ENCODE data around the gene ESF1. TPM values are rescaled to one million over a fixed set of nuclear protein-coding genes. Genes with fewer than 3 reads are reported as not detected.
"Not testable (repeated sequence)": the region's sequence is repeated elsewhere in the genome, so short reads cannot be mapped to it uniquely, and the experiment has no call there.

ESF1 gene
- polyA plus RNA-seq, 1 donor: 13.7 TPM

DNA sequence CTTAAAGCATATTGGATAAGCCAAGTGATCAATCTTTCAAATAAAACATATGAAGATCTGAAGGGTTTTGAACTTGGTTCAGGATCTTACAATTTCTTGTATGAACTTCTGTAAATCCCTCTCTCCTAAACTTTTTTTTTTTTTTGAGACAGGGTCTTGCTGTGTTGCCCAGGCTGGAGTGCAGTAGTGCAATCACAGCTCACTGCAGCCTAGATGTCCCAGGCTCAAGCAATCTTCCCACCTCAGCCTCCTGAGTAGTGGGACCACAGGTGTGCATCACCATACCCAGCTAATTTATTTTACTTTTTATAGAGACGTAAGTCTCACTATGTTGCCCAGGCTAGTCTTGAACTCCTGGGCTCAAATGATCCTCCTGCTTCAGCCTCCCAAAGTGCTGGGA is 46.5 kb downstream of the ESF1 start:
- not testable (repeated sequence) for DNase-seq

DNA sequence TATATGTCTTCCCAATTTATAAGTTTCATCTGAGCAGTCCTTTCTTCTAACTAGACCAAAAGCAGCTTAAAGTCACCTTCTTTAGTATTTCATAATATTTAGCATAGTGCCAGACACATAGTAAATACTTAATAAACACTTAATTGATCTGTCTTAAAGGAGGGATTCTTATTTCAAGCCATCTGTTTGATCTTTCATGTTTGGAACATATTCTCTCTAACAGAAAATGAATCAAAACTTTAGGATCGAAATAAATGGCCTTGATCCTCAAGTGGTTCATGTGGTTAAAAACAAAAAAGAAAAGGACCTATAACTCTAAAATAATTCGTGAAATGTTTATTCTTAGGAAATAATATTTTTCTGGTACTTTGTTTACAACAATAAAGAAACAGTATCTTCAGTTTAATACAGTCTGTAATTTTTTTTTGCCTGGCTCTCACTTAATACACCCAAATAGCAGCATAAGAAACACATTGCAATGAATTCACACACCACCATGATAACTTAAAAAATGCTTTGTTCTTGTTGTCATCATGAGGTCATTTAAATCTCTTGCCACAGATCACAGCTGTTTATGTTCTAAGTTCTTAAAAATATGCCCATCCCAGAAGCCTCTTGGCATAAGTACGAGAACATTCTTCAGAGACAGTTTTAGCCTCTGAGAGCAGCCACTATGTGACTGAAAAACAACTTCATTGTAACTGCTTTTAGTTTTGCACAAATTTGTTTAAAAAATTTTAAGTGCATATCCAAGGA is 48.1 kb downstream of the ESF1 start:
- peak; percentile 18 for DNase-seq

DNA sequence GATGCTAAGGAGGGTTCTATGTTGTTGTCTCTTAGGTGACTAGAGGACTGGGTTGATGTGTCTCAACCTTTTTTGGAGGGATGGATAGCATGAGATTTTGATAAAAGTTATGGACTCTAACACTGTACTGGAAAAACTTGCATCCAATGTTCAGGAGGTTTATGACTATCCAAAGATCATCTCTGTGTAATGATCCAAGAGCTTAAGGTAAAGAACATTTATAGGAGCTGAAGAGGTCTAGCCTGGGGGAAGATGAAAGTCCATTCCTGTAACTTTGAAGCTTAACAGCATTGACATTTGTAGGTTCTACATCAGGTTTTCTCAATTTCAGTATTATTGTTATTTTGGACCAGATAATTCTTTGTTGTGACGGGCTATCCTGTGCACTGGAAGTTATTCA is 48.9 kb downstream of the ESF1 start:
- no peak for DNase-seq

DNA sequence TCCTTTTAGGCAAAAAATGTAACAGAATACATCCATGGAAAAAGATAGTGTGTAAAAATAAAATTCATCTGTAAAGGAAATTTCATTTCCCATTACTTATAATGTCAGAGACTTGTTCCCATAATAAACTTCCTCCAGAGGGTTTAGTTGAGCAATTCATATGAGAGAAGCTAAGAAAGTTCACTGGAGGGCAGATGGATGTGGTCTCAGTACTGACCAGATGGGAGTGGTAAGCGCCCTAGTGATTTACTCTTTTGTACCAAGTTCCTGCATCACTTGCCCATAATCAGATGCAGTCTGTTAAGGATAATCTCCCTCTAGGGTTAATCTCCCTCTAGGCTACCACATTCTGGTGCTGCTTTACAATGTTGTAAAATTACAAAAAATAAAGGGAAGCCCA is 61.7 kb downstream of the ESF1 start:
- no peak for DNase-seq

DNA sequence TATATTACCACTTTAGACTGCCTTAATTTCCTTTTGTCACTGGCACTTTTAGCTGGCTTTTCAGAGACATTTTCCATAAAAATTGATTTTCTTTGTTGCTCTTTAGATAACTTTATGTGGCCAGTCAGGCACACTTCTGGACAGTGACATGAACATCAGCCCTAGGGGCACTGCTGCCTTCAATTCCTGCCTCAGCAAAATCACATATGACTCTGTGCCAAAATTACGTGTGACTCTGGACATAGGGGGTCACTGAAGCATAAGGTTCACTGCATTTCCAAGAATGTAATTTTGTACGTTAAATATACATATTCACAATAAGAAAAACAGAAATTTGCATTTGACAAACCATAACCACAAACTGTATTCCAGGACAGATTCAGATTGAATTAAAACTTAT is 66.5 kb downstream of the ESF1 start:
- no peak for DNase-seq

DNA sequence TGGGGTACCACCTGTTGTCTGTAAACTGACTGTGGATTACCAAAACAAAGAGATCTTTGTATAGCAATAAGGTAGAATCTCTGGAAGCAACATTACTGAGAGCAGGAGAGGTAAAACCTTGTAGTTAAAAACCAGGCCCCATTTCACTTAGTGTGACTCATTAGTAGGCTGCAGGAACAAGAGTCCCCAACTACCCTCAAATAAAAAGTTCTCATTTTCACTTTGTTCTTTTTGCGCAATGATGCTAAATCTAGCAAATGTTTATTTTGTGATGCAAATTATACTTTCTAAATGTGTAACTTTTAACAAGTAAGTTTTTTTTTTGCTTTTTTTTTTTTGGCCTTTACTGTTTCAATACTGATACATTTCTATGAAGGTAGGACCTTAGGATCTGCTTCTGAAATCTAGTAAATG is 67.1 kb downstream of the ESF1 start:
- no peak for DNase-seq

DNA sequence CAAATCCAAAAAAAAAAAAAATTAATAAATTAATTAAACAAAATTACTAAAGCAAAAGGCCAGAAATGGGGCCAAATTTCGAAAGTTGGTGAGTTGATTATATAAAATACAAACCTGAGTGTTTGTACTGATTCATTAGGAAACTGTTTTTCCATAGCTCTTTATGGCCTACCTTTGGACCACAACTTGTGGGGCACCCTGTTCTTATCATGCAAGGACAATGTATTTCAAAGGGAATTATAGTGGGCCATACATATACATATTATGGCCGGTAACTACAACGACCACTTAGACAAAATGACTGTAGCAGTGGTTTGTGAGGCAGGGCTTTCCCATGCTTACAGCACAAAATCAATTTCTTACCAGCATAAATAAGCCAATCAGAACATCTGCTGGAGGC is 69.5 kb downstream of the ESF1 start:
- DNase-seq: no peak

DNA sequence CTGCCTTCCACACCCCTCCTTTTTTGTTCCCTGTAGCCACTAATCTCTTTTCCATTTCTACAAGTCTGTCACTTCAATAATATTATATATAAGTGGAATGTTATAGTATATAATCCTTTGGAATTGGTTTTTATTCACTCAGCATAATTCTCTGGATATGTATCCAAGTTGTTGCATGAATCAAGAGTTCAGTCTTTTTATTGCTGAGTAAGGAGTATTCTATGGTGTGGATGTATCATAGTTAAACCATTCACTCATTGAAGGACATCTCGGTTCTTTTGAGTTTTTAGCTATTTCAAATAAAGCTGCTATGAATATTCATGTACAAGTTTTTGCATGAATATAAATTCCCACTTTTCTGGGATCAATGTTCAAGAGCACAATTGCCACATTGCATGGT is 76.5 kb downstream of the ESF1 start:
- DNase-seq: no peak

DNA sequence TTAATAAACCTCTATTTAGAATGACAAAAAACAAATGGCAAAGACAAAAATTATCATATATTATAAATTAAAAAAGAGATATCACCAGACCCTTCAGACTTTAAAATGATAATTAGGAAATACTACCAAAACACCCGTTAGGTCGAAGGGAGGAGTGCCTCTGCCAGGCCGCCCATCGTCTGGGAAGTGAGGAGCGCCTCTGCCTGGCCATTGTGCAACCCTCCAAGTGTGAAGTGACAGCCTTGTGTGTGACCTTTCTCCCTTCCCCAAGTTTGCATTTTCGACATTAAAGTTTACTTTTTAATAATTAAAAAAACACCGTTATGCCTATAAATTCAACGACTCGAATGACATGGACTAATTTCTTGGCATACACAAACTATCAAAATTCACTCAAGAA is 81.5 kb downstream of the ESF1 start:
- DNase-seq: no peak

DNA sequence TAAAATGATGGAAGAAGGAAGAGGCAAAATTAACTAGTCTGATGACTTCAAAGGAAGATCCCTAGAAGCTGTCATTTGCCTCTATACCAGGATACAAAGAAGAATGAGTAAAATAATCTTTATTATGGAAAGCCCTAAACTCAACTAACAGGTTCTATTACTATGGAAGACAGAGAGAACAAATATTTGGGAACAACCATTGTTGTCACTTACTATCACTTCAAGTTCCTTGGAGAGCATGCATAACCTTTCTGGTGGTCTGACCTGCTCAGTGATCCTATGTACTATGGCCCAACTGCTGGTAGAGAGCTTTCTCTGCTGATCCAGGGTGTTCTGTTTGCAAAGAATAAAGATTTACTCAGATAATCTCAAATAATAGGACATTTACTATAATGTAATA is 83.2 kb downstream of the ESF1 start:
- no peak for DNase-seq

DNA sequence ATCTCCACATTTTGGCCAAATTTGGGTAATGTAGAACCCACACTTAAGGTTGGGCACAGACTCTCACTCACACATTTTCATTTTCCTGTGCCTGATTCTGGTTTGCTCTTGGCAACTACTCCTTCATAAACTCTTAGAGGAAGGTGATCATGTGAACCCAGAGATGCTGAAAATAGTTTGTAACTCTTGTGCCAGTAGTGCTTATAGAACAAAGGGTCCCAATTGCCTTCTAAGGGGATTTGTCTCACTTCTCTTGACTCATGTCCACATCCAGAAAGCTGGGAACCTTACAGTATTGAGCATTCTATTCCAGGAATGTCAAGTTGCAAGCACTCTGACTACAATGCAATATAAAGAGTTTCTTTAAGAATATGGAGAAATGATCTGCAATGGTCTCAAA is 84.0 kb downstream of the ESF1 start:
- DNase-seq: no peak

DNA sequence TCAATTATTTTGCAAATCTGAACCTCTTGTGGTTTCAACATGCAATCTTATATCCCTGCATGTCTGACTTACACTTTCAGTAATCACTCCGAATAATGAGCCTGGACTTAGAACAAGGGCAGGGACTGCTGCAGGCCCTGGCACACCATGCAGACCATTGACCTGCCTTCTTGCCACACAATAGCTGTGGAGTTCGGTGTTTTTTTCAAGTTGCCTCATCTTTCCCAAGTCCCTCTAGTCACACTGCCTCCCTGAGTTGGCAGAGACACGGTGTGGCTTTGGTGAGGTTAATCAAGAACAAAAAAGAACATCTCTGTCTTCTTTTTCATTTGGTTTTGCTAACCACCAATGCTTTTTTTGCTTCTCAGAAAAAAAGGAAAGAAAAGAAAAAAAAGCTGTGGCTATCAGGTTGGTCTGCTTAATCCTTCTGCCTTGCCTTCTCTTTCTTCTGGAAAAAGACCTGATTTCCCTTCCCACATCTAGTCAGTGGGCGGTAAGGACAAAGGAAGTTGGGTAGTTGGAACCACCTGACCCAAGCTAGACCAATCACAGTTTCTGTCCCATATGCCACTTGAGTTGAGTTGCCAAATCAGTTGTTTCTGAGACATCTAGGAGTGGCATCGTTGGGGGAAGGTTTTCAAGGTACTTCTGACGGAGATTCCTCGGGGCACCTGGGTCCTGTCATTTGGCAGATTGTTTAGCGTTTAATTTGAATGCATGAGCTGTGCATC is 90.1 kb downstream of the ESF1 start:
- no peak for DNase-seq

DNA sequence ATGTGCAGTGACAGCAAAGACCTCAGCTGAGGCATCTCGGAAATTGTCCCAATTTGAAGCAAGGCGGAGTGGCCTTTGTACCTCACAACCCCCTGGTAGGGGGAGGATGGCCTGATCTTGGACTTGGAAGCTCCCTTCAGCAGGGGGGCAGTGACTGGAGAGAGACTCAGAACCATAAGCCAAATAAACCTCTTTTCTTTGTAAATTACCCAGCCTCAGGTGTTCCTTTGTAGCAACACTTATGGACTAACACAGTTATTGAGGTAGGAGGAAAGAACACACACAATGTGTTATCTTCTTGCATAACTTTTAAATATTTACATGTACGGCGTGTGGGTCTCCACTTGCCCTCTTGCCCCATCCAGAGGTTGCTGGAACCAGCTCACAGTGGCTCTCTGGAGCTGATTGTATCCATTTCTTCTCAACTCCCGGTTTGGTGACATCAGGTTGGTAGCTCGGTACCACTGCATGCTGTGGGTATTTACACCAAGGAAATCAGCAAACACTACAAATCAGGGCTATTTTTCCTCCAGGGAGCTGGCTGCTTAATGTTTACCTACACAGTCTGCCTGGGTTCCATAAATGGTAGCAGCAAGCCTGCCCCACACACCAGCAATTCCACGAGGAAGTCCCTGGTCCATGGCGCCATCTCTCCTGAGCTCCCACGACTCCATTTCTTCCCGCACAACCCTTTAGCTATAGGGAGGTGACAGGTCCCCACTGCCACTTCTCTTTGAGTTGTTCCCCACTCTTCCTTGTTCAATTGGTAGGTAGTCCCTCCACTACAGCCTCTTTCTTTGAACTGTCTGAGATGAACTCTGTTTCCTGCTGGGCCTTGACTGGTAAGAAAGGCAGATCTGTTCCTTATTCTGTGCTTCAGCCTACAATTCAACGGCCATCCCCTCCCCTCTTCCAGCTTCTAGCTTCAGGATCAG is 91.7 kb downstream of the ESF1 start:
- no peak for DNase-seq

DNA sequence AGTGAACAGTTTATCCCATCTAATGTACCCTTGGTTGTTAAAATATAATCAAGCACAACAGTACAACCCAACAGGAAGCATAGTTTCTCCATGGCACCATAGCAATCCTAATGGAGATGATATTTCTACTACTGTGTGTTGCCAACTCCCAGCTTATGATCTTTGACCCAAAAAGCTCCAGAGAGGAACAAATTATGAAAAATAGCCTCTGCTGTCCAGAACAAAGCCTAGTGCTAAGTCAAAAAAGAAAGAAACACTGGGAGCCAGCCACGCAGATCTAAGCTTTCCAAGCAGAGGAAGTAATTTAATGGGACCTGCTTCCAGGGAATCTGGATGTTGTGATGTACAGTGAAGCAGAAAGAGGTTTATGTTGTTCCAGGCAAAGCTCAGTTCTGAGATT is 93.8 kb downstream of the ESF1 start:
- DNase-seq: peak; percentile 70

DNA sequence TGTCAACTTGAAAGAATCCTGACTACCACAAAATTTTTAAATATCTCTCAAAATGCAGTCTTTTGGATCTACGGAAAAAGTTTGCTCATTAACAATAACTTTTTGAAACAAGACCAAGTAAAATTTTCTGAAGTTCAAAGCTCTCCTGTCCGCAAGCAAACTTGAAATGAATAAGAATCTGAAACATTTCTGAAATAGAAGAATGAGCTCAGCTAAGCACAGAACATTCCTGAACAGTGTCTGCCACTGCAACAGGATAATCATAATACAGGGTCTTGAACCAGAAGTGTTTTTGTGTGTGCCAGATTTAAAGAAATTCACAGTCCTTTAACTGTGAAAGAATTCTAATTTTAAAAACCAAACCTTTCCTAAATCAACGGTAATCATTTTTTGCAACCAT is 96.9 kb downstream of the ESF1 start:
- DNase-seq: no peak

DNA sequence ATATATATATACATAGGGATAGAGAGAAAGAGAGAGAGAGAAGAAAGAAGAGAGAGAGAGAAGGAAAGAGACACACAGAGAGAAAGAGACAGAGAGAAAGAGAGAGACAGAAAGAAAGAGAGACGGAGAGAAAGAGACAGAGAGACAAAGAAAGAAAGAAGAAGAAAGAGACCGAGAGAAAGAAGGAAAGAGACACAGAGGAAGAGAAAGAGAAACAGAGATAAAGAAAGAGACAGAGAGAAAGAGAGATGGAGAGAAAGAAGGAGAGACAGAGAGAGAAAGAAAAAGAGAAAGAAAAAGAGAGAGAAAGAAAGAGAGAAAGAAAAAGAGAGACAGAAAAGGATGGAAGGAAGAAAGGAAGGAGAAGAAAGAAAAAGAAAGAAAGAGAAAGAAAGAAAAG is 99.1 kb downstream of the ESF1 start:
- DNase-seq: no peak

DNA sequence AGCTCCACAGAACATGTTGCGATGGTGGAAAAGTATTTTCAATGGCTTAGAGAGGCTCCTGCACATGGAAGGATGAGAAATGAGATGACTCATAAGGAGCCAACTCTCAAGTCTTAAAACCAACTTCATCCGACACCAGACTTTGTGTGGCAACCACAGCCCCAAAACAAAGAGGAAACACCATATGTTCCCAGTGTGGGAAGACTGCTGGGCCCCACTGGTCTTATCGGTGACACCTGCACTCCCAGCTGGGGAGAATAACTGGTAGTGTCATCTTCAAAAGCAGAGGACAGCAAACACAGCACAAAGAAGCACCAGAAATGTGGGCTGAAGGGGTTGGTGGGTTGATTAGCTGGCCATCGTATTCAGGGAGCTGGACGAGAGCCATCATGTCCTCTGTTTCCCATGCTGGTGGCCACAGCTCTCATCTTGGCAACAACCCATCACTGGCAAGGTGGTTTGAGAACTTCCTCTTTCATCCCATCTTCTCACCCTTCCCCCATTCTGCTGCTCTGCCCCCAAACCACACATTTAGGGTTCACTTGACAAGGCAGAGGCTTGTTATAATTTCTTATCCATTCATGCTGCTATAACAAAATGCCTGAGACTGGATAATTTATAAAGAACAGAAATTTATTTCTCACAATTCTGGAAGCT is 100.0 kb downstream of the ESF1 start:
- DNase-seq: no peak

DNA sequence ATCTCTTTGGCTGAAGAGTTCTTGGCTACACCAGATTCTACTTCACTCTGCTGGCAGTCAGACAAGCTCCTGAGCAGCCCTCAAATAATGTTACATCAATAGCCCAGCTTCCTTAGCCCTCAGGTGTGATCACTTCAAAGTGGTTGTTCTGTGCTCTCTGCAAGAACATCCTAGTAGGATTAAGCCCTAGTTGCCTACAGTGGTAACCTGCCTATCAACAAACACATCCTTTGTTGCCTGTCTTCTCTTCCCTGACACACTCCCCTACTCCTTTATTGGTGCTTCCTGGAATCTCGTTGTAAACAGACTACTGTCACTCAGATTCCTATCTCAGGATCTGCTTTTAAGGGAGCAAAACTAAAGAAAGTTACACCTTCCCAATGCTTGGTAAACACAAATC is 100.9 kb downstream of the ESF1 start:
- no peak for DNase-seq

DNA sequence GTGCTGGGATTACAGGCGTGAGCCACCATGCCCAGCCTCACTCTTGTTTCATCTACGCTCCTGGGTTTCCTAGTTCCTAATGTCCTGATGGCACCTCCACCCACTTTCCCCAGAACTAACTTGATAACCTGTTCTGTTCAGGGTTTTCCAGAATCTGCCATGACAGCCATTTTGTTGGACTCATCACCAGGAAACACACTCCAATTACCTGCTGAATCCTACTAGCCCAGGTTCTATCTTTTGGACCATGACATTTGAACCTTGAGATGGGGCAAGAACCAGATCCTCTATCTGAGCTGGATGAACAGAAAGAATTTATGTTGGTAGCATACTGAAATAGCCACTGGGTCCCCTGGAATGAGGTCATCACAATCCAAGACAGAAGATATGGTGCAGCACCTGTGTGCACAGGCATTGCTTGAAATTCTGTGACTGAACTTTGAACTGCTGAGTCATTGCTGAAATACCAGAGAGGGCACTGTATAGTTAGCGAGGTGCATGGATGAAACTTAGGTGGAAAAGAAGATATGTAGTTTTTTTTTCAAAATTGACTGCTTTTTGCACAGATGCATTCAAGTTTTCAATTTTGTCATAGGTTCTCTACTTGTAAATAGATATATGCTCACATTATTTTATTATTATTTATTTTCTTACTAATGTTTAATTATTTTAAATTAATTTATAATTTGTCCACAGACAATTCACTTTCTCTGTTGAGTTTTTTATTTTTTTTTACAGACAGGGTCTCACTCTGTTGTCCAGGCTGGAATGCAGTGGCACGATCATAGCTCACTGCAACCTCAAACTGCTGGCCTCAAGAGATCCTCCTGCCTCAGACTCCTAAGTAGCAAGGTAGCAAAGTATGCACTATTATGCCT is 103.2 kb downstream of the ESF1 start:
- no peak for DNase-seq

DNA sequence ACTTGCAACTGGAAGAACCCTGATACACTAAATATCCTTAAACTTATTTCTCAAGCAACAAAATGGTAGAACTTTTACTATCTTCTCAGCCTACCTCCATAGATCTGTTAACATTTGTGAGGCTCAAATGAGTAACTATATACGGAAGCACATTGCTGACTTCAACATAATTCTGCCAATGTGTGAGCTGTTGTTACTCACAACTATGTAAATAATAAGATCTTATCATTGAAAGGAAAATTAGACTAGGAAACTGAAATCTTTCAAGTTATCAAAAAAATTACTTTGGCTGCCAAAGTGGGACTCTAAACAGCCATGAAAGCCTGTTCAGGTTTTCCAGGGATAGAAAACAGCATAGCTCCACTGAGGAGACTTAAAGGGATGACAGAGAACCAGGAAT is 105.8 kb downstream of the ESF1 start:
- no peak for DNase-seq

DNA sequence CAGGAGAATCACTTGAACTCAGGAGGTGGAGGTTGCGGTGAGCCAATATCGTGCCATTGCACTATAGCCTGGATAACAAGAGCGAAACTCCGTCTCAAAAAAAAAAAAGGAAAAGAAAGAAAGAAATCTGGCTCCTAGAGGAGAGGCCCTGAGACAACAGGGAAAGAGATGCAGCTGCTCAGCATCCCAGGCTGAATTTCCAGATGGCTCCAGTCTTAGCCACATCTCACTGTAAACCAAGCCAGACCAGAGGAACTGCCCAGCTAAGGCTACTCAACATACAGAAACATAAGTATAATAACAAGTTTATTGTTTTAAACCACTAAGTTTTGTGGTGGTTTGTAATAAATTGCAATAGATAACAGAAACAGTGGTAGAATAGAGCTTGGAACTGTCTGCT is 107.5 kb downstream of the ESF1 start:
- DNase-seq: peak; percentile 50

DNA sequence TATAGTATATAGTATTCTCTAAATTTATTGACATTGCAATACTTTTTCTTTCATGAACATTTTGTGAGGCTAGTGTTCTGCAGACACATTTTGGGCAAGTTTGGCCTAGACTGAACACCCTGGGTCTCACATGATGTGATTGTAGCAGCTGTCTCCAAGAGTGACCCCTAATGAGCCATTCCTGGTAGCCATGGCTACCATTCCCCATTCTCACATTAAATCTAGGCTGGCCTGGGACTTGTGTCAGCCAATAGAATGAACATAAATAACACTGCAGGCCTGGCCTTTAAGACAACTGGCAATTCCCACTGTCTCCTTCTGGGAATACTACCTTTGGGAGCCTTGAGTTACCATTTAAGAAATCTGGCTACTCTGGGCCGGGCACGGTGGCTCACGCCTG is 108.0 kb downstream of the ESF1 start:
- no peak for DNase-seq

Data from hindlimb muscle (tissue), 1 donor.